Ascending aorta (tissue), 2 donors: Measurements from ENCODE around the gene CPXM2. TPM values are rescaled to one million over a fixed set of nuclear protein-coding genes. Genes with fewer than 3 reads are reported as not detected.

Experiments used
- DNase-seq, 2 donors: peaks; one replicate each; pipeline ENCODE4 v3.0.0-alpha.2; 2019; ENCODE audit warnings: low spot score in 2 of 2
- H3K27ac ChIP-seq, 2 donors: fragments of 200-600 bp; sonication (generic); one replicate each; pipeline ENCODE4 v1.5.1; 2016 to 2017; ENCODE audit warnings: mild to moderate bottlenecking in 1 of 2
- H3K27me3 ChIP-seq: fragments of 200-600 bp; sonication (generic); one replicate; pipeline ENCODE4 v1.5.1; 2017
- H3K36me3 ChIP-seq, 2 donors: fragments of 200-600 bp; sonication (generic); one replicate each; pipeline ENCODE4 v1.5.1; 2016
- H3K4me1 ChIP-seq, 2 donors: fragments of 200-600 bp; sonication (generic); one replicate each; pipeline ENCODE4 v1.5.1; 2016 to 2017; ENCODE audit warnings: mild to moderate bottlenecking in 1 of 2
- H3K4me3 ChIP-seq, 2 donors: fragments of 200-600 bp; sonication (generic); one replicate each; pipeline ENCODE4 v1.5.1; 2016 to 2017; ENCODE audit warnings: mild to moderate bottlenecking in 1 of 2
- H3K9me3 ChIP-seq, 2 donors: fragments of 200-600 bp; sonication (generic); one replicate each; pipeline ENCODE4 v1.5.1; 2016
- CTCF ChIP-seq, 3 experiments: fragments of 200-600 bp in 2 of 3; fragments of 450-650 bp in 1 of 3; sonication (generic) in 2 of 3; IDR thresholded peaks; one replicate each; pipeline ENCODE4 v1.5.1; 2016 to 2019; ENCODE audit warnings: antibody characterized with exemption in 3 of 3, mild to moderate bottlenecking in 1 of 3, moderate library complexity in 1 of 3
- intact Hi-C: fragments of 100-400 bp; cut with DNase I; formaldehyde crosslinking; loops from one replicate; pipeline ENCODE4 v1.15.1; 2023
- total RNA-seq: library from RNA; depleted of rRNA; stranded (reverse); fragments of >200 nt; gene quantifications from one replicate; pipeline ENCODE4 v1.1.0, GENCODE V29; 2016

Gene CPXM2
- total RNA-seq, 1 donor from 2014 or later, result 125 TPM

- Histone ChIP-seq H3K36me3 (peaks cover 0 to 36% of the 10 kb centered on the region in 2 donors), H3K4me1 (no peaks in the 10 kb centered on the region), H3K27me3 (no peaks in the 10 kb centered on the region), H3K9me3 (no peaks in the 10 kb centered on the region), H3K27ac (no peak overlapping the region), H3K4me3 (no peak overlapping the region)
- intact Hi-C loops, result no loop called here
- peak in 1 of 2 donors; percentile 0 for DNase-seq
- no peak for TF ChIP-seq CTCF (IDR thresholded peaks at IDR 0.05)
Measured at GRCh38 chr10:123781956-123782500, 109.6 kb downstream of the CPXM2 start.

- H3K27ac ChIP-seq, result no peak overlapping the region
- H3K9me3 ChIP-seq, result no peaks in the 10 kb centered on the region
- H3K4me1 ChIP-seq, result no peaks in the 10 kb centered on the region
- intact Hi-C loops, result no loop called here
- no peaks in the 10 kb centered on the region for H3K27me3 ChIP-seq
- peaks cover 0 to 39% of the 10 kb centered on the region in 2 donors for H3K36me3 ChIP-seq
- no peak for TF ChIP-seq CTCF (IDR thresholded peaks at IDR 0.05)
- peak in 1 of 2 donors; percentile 37 for DNase-seq
- H3K4me3 ChIP-seq, result no peak overlapping the region
Measured at GRCh38 chr10:123781324-123781900, 110.2 kb downstream of the CPXM2 start.

DNA sequence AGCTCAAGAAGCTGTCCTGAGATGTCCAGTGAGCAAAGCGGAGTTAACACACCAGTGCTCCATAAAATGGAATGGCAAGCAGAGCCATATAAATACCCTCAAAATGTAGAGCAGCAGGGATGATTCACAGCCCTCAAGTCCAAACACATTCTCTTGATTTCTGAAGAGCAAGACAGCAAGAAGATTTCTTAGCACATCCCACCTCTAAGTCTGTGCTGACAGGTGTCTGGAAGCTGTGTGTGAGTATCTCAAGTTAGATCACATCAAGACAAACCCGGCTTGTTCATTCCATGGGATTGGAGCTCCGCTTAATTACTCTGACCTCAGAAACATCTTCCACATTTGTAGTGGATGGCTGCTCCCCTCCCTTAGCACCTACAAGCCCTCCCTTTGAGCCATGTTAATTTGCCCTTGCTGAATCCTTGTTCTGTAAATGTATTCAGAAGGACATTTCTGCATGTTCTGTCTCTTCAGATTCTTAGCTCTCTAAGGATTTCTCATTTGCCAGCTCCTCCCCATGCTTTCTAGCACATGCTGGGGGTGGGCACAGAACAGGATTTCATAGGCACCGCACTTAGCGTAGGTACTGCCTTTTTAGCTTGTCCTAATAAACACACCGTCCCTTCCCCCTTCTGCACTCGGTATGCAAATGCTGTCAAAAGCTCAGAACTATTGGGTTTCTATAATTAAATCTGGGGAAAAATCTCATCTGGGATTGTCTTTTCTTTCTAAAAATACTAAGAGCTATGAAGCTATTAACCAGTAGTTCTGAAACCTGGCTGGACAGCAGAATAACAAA, 112.7 kb downstream of the CPXM2 start:
- Histone ChIP-seq H3K27me3 (no peaks in the 10 kb centered on the region), H3K36me3 (peaks cover 0 to 48% of the 10 kb centered on the region in 2 donors), H3K9me3 (no peaks in the 10 kb centered on the region), H3K27ac (no peak overlapping the region), H3K4me1 (no peaks in the 10 kb centered on the region), H3K4me3 (no peak overlapping the region)
- DNase-seq, result no peak
- intact Hi-C loops, result no loop called here
- TF ChIP-seq CTCF (IDR thresholded peaks at IDR 0.05), result no peak

DNA sequence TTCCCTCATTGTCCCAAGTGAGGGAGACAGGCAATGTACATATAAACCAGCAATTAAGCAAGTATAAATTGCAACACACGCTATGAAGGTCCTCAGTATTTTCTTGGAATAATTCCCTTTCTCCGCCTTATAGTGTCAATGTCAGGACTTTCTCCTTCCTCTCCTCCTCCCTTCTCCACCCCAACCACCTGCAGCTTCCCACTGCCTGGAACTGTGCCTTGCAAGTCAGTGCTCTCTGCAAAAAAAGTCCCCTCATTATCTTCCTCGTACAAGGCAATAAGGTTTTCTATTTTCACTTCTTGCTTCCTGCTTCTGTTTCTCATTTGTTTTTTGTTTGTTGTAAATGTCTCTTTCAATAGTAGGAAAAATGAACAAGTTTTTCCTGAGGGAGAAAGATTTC, 113.7 kb downstream of the CPXM2 start:
- Histone ChIP-seq H3K27me3 (no peaks in the 10 kb centered on the region), H3K4me1 (no peaks in the 10 kb centered on the region), H3K36me3 (peaks cover 0 to 56% of the 10 kb centered on the region in 2 donors), H3K4me3 (no peak overlapping the region), H3K27ac (no peak overlapping the region), H3K9me3 (no peaks in the 10 kb centered on the region)
- intact Hi-C loops, result no loop called here
- DNase-seq, result no peak
- TF ChIP-seq CTCF (IDR thresholded peaks at IDR 0.05), result no peak

GRCh38 chr10:123774132-123774742, 117.4 kb downstream of the CPXM2 start:
- DNase-seq, result no peak
- Histone ChIP-seq H3K4me1 (no peaks in the 10 kb centered on the region), H3K27ac (no peak overlapping the region), H3K36me3 (peaks cover 0 to 73% of the 10 kb centered on the region in 2 donors), H3K9me3 (no peaks in the 10 kb centered on the region), H3K4me3 (no peak overlapping the region), H3K27me3 (no peaks in the 10 kb centered on the region)
- TF ChIP-seq CTCF (IDR thresholded peaks at IDR 0.05), result no peak
- intact Hi-C loops, result no loop called here
